GM12865 (cell line): ENCODE data around the gene PLPPR1.

Experiments
- DNase-seq: peaks from one replicate; pipeline ENCODE4 v3.0.0; 2010; ENCODE audit warnings: low read depth
- H3K4me3 ChIP-seq: 2 replicates; pipeline ENCODE4 v1.5.1; 2011; ENCODE audit warnings: mild to moderate bottlenecking, low read depth, low read length, control low read depth
- TF ChIP-seq, protein P1 (sequence below): IDR thresholded peaks from 2 replicates; pipeline ENCODE4 v1.5.1; 2011; ENCODE audit warnings: low read length, control low read depth, low read depth, inconsistent platforms; ENCODE audit not compliant: insufficient read depth; ENCODE audit errors: missing control alignments

The PLPPR1 gene

DNA sequence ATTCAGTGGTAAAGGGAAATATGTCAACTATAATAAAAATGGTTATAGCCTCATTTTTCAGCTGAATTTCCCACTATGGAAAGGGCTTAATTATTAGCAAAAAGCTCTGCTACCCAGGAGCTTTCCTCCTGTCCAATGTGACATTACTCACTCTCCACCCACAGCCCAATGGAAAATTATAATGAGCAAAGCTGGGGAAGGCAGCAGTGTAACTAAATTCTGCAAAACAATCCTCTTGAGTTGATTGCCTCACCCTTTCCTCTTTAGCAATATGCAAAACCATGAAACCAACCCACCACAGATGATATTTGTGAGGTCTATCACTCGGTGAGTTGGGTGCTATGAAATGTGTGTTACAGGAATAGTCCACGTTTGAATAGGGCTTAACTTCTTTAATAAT is 14.0 kb upstream of the PLPPR1 start:
- no peak overlapping the region for H3K4me3 ChIP-seq
- DNase-seq: no peak
- TF ChIP-seq, protein P1, sequence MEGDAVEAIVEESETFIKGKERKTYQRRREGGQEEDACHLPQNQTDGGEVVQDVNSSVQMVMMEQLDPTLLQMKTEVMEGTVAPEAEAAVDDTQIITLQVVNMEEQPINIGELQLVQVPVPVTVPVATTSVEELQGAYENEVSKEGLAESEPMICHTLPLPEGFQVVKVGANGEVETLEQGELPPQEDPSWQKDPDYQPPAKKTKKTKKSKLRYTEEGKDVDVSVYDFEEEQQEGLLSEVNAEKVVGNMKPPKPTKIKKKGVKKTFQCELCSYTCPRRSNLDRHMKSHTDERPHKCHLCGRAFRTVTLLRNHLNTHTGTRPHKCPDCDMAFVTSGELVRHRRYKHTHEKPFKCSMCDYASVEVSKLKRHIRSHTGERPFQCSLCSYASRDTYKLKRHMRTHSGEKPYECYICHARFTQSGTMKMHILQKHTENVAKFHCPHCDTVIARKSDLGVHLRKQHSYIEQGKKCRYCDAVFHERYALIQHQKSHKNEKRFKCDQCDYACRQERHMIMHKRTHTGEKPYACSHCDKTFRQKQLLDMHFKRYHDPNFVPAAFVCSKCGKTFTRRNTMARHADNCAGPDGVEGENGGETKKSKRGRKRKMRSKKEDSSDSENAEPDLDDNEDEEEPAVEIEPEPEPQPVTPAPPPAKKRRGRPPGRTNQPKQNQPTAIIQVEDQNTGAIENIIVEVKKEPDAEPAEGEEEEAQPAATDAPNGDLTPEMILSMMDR: no peak

DNA sequence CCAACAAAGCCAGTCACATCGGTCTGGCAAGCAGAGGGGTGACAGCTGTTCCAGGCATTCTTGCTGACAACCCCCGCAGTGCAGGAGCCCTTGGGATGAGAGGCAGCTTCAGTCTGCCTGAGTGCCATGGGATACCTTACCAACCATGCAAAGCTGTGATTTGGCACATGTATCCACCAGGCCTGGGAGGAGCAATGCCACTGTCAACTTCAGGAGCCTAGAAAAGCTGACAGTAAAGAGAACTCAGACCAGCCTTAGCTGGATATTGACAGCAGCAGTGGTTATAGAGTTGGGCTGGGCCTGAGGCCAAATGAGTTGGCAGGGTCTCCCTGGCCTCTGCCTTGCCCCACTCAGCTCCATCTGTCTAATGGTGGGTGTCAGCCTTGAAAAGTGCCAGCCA is 10.1 kb upstream of the PLPPR1 start:
- DNase-seq: no peak
- TF ChIP-seq, protein P1: no peak
- no peak overlapping the region for H3K4me3 ChIP-seq

DNA sequence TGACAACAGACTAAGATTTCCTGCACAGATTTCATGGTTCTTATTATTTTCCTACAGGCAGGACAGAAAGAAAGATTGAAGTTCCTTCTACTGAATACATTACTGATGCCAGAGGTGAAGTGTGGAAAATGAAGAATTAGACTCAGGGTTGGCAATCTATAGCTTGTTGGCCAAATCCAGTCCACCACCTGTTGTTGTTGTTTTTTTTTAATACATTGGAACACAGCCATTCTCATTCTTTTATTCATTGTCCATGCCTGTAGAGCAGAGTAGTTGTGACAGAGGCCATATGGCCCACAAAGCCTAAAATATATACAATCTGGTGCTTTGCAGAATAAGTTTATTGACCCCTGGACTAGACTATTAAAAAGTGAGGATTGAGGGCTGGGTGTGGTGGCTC is 5.8 kb upstream of the PLPPR1 start:
- TF ChIP-seq, protein P1: no peak

DNA sequence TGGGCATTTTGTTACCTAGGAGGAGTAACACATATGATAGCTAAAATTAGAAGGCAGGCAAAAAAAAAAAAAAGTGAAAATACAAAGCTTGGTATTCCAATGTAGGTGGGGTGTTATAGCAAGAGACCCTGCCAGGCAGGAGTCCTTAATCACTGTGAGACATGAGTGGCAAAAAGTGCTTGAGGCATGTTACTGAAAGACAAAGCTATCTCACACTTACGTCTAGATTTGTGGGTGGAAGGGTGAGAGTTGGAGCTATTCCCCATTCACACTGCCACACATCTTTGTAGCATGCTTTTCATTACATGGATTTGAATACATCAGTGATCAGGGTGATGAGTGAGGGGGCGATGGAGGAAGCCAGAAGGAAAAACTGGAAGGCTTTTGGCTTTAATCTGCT is 2.6 kb upstream of the PLPPR1 start:
- H3K4me3 ChIP-seq: no peak overlapping the region
- no peak for DNase-seq
- TF ChIP-seq, protein P1: no peak

More for the DNA sequence above, 5.8 kb upstream of the PLPPR1 start:
- H3K4me3 ChIP-seq: no peak overlapping the region
- DNase-seq: no peak

DNA sequence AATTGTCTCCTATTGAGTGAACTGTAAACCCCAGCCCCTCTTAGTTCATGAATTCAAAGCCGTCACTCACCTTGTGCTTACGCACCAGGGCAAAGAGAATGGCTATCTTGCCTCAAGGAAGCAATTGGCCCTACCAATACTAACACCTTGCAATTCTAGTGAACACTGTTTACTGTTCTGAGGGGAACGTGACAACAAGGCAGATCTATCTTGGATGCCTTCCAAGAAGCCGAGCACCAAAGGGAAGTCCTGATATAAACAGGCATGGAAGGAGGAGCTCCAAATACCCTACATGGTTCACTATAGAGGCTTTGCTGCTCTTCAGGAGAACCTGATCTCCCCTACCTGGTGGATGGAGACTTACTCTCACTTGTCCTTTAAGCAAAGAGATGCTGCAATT is 1.7 kb upstream of the PLPPR1 start:
- DNase-seq: no peak
- TF ChIP-seq, protein P1: no peak
- no peak overlapping the region for H3K4me3 ChIP-seq

DNA sequence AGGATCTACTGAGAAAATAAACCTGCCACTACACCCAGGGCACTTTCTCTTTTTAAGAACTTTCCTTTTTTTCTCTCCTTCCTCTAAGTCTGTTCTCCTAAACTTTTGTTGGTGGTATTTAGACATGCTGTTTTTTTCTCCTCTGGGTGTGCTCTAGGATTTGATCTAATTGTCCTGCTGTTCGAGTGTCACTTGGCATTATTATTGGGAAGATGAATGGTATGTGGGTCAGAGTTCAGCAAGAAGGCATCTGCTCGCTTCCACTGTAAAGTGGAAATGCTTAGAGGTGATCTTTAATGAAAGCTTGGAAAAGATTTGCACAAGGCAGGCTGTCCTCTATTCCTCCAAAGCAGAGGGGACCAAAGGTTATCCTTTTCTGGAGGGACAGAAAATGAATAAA is 1.3 kb upstream of the PLPPR1 start:
- DNase-seq: no peak
- TF ChIP-seq, protein P1: no peak
- H3K4me3 ChIP-seq: no peak overlapping the region

DNA sequence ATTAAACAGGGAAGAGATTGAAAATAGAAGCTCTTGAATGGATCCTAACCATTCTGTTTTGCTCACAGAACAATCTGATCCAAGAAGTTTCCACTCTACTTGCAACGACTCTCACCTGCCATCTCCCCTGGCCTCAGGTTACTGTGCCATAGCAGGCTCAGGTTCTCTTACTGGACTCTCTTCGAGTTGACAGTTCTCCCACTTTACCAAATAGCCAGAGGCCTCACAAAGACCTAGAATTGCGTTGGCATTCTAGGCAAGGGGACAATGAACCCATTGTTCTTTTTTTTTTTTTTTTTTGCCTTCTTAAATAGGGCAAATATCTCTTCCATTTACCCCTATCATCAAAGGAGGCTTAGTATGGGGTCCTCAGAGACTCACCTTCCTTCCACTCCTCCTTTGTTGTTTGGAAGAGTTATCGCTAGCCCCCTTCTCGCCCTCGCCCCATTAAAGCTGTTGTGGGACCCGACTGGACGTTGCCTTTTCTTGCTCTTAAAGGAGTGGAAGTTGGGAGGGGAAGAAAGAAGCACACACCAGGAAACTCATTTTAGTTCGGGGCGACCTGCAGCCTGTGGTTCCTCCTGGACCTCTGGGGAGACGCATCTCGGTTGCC is 688 bp upstream of the PLPPR1 start:
- TF ChIP-seq, protein P1: no peak
- no peak for DNase-seq
- H3K4me3 ChIP-seq: no peak overlapping the region
